ENCODE results near the gene MAP2K5.
A peak's percentile ranks its signal among the peaks of the same experiment; 100 is the strongest.

MAP2K5 gene

GRCh38 chr15:67678993-67679392 is 136.5 kb downstream of the MAP2K5 start:
- no peak for DNase-seq

GRCh38 chr15:67680641-67681040 is 138.1 kb downstream of the MAP2K5 start:
- DNase-seq = peak; percentile 8

GRCh38 chr15:67685008-67685599 is 142.6 kb downstream of the MAP2K5 start:
- peak; percentile 57 for DNase-seq

- DNase-seq = no peak
Measured at GRCh38 chr15:67685716-67686115, 143.2 kb downstream of the MAP2K5 start.

- peak; percentile 48 for DNase-seq
Measured at GRCh38 chr15:67690936-67691335, 148.4 kb downstream of the MAP2K5 start.

- no peak for DNase-seq
Measured at GRCh38 chr15:67691450-67691849, 148.9 kb downstream of the MAP2K5 start.

- DNase-seq = no peak
Measured at GRCh38 chr15:67692573-67692972, 150.1 kb downstream of the MAP2K5 start.

GRCh38 chr15:67696087-67696486 is 153.6 kb downstream of the MAP2K5 start:
- no peak for DNase-seq

GRCh38 chr15:67700023-67700422 is 157.5 kb downstream of the MAP2K5 start:
- no peak for DNase-seq

GRCh38 chr15:67701669-67702068 is 159.2 kb downstream of the MAP2K5 start:
- no peak for DNase-seq

- DNase-seq = no peak
Measured at GRCh38 chr15:67707520-67708283, 165.2 kb downstream of the MAP2K5 start.

GRCh38 chr15:67708500-67708899 is 166.0 kb downstream of the MAP2K5 start:
- DNase-seq = no peak

- no peak for DNase-seq
Measured at GRCh38 chr15:67715170-67715569, 172.7 kb downstream of the MAP2K5 start.

- DNase-seq = no peak
Measured at GRCh38 chr15:67716171-67716570, 173.7 kb downstream of the MAP2K5 start.

- DNase-seq = no peak
Measured at GRCh38 chr15:67717776-67718175, 175.3 kb downstream of the MAP2K5 start.

- no peak for DNase-seq
Measured at GRCh38 chr15:67719330-67719959, 176.9 kb downstream of the MAP2K5 start.

GRCh38 chr15:67720556-67721175 is 178.2 kb downstream of the MAP2K5 start:
- no peak for DNase-seq

- DNase-seq = no peak
Measured at GRCh38 chr15:67722030-67722817, 179.7 kb downstream of the MAP2K5 start.

- DNase-seq = no peak
Measured at GRCh38 chr15:67723294-67724024, 181.0 kb downstream of the MAP2K5 start.

GRCh38 chr15:67724691-67725375 is 182.3 kb downstream of the MAP2K5 start:
- DNase-seq = no peak

- DNase-seq = no peak
Measured at GRCh38 chr15:67730135-67730534, 187.6 kb downstream of the MAP2K5 start.

Data from fibroblast of skin of back (primary cell).